ENCODE results near the gene ITGAV.

The ITGAV gene

GRCh38 chr2:186724736-186725135 is 134.9 kb downstream of the ITGAV start:
- no peak for DNase-seq

GRCh38 chr2:186725783-186726182 is 135.9 kb downstream of the ITGAV start:
- DNase-seq: no peak

- DNase-seq: no peak
Observed at GRCh38 chr2:186726938-186727337, 137.1 kb downstream of the ITGAV start.

GRCh38 chr2:186728631-186729030 is 138.8 kb downstream of the ITGAV start:
- DNase-seq: no peak
